ENCODE measurements around the gene BORCS6.

The BORCS6 gene

GRCh38 chr17:8189711-8190477, at the start of gene BORCS6:
Gene BORCS6, minus strand, starts transcription at chr17:8190180. Its CDS starts 40 bp downstream, at chr17:8190140.
- TF ChIP-seq CTCF (IDR thresholded peaks at IDR 0.05; ENCODE audit: low read depth, low read length): peak; percentile 19; the same call in 1 of the 2 replicates
- Histone ChIP-seq H3K27me3 (ENCODE audit: insufficient read depth, low read depth, severe bottlenecking) (no peaks in the 10 kb centered on the region), H3K36me3 (no peaks in the 10 kb centered on the region), H3K4me3 (ENCODE audit: low read depth, low read length) (peak within 1 kb of the TSS; percentile 98), H3K27ac (peak within 1 kb of the TSS; percentile 72), H3K9me3 (ENCODE audit: severe bottlenecking) (no peaks in the 10 kb centered on the region)
- peak; percentile 98 for DNase-seq

GRCh38 chr17:8237886-8238285, 47.9 kb upstream of the BORCS6 start:
- Histone ChIP-seq H3K27ac (no peak overlapping the region), H3K9me3 (ENCODE audit: severe bottlenecking) (no peaks in the 10 kb centered on the region), H3K36me3 (peaks cover 78% of the 10 kb centered on the region), H3K27me3 (ENCODE audit: insufficient read depth, low read depth, severe bottlenecking) (no peaks in the 10 kb centered on the region), H3K4me3 (ENCODE audit: low read depth, low read length) (no peak overlapping the region)
- no peak for TF ChIP-seq CTCF (IDR thresholded peaks at IDR 0.05; ENCODE audit: low read depth, low read length)
- DNase-seq: no peak

- peaks cover 85% of the 10 kb centered on the region for H3K36me3 ChIP-seq
- no peak for DNase-seq
- H3K4me3 ChIP-seq (ENCODE audit: low read depth, low read length): no peak overlapping the region
- no peak for TF ChIP-seq CTCF (IDR thresholded peaks at IDR 0.05; ENCODE audit: low read depth, low read length)
- H3K27ac ChIP-seq: no peak overlapping the region
- no peaks in the 10 kb centered on the region for H3K27me3 ChIP-seq (ENCODE audit: insufficient read depth, low read depth, severe bottlenecking)
- H3K9me3 ChIP-seq (ENCODE audit: severe bottlenecking): no peaks in the 10 kb centered on the region
These were observed 47.2 kb upstream of the BORCS6 start for GRCh38 chr17:8237175-8237574.

- TF ChIP-seq CTCF (IDR thresholded peaks at IDR 0.05; ENCODE audit: low read depth, low read length): no peak
- peaks cover 86% of the 10 kb centered on the region for H3K36me3 ChIP-seq
These were observed 45.7 kb upstream of the BORCS6 start for GRCh38 chr17:8235676-8236075.

GRCh38 chr17:8234361-8235270, 44.6 kb upstream of the BORCS6 start:
- no peak for TF ChIP-seq CTCF (IDR thresholded peaks at IDR 0.05; ENCODE audit: low read depth, low read length)

More at GRCh38 chr17:8235676-8236075, 45.7 kb upstream of the BORCS6 start:
- Histone ChIP-seq H3K27ac (no peak overlapping the region), H3K9me3 (ENCODE audit: severe bottlenecking) (no peaks in the 10 kb centered on the region), H3K27me3 (ENCODE audit: insufficient read depth, low read depth, severe bottlenecking) (no peaks in the 10 kb centered on the region), H3K4me3 (ENCODE audit: low read depth, low read length) (no peak overlapping the region)
- DNase-seq: no peak

More at GRCh38 chr17:8234361-8235270, 44.6 kb upstream of the BORCS6 start:
- Histone ChIP-seq H3K4me3 (ENCODE audit: low read depth, low read length) (no peak overlapping the region), H3K9me3 (ENCODE audit: severe bottlenecking) (no peaks in the 10 kb centered on the region), H3K27ac (no peak overlapping the region), H3K27me3 (ENCODE audit: insufficient read depth, low read depth, severe bottlenecking) (no peaks in the 10 kb centered on the region), H3K36me3 (peaks cover 92% of the 10 kb centered on the region)
- DNase-seq: no peak
